HCT116 (cell line): ENCODE data around the gene CSTPP1. TPM values are rescaled to one million over a fixed set of nuclear protein-coding genes. Genes with fewer than 3 reads are reported as not detected.

Source experiments
- ATAC-seq: fragments of 200-7000 bp; cut with Tn5 transposase; 2 replicates; pipeline ENCODE4 v1.9.1; 2020; ENCODE audit warnings: mild to moderate bottlenecking, moderate library complexity
- BruUV-seq: library from RNA; stranded (reverse); fragments of 400-500 nt; replicated peaks from 2 replicates; lab custom pipeline; 2021; lab: Mats Ljungman, UMichigan
- CTCF ChIA-PET: fragments of 300-600 bp; sonication (Branson Sonifier 250); formaldehyde crosslinking; loops from one replicate; lab custom pipeline; 2021; ENCODE audit warnings: antibody characterized with exemption; lab: Charles Lee
- POLR2A ChIA-PET: fragments of 300-600, 350-600 bp; sonication (Branson Sonifier 250); formaldehyde crosslinking; loops from one replicate; lab custom pipeline; 2021; ENCODE audit warnings: antibody characterized with exemption; lab: Charles Lee
- RAD21 ChIA-PET, 2 experiments: fragments of 300-600 bp; sonication (Branson Sonifier 250); formaldehyde crosslinking; loops; one replicate each; lab custom pipeline; 2023; ENCODE audit warnings: low total read pairs in 2 of 2; ENCODE audit not compliant: uncharacterized antibody in 2 of 2, unreplicated experiment in 2 of 2, low non-redundant PET in 1 of 2; lab: Charles Lee
- DNase-seq: peaks from one replicate; pipeline ENCODE4 v3.0.0-alpha.2; 2010; ENCODE audit warnings: low read depth, low spot score
- H2AFZ ChIP-seq: fragments of 200-600 bp; shearing (Covaris generic), sonication (generic); 2 replicates; pipeline ENCODE4 v1.6.1; 2017; ENCODE audit warnings: low read depth, mixed run types, mixed read lengths, antibody characterized with exemption, low read length; ENCODE audit not compliant: poor library complexity, severe bottlenecking
- H3K27ac ChIP-seq: 2 replicates; pipeline ENCODE4 v1.5.1; 2012; ENCODE audit warnings: low read depth, low read length
- H3K27me3 ChIP-seq: fragments of 200-600 bp; sonication (generic); 2 replicates; pipeline ENCODE4 v1.6.1; 2016; ENCODE audit warnings: mixed run types, low read length, mixed read lengths; ENCODE audit not compliant: insufficient read depth
- H3K36me3 ChIP-seq, 2 experiments: fragments of 200-500 bp in 1 of 2; fragments of 200-600 bp in 1 of 2; sonication (Bioruptor generic) in 1 of 2; sonication (generic) in 1 of 2; 2 replicates each; pipeline versions ENCODE4 v1.5.1 to v1.6.1; 2014 to 2016; ENCODE audit warnings: low read length in 2 of 2, inconsistent platforms in 1 of 2, mixed read lengths in 1 of 2, mixed run types in 1 of 2; ENCODE audit not compliant: insufficient read depth in 2 of 2, control insufficient read depth in 1 of 2
- H3K4me1 ChIP-seq, 2 experiments: fragments of 200-600 bp in 1 of 2; sonication (generic) in 1 of 2; 2 replicates each; pipeline versions ENCODE4 v1.5.1 to v1.6.1; 2012 to 2017; ENCODE audit warnings: low read length in 2 of 2, inconsistent platforms in 1 of 2, mild to moderate bottlenecking in 1 of 2, mixed read lengths in 1 of 2, mixed run types in 1 of 2, moderate library complexity in 1 of 2; ENCODE audit not compliant: insufficient read depth in 2 of 2, control insufficient read depth in 1 of 2
- H3K4me2 ChIP-seq: fragments of 200-600 bp; sonication (generic); 2 replicates; pipeline ENCODE4 v1.6.1; 2017; ENCODE audit warnings: mixed run types, low read length, mixed read lengths
- H3K4me3 ChIP-seq, 2 experiments: fragments of 200-600 bp in 1 of 2; sonication (generic) in 1 of 2; replicated peaks in 1 of 2; 2 replicates each; pipeline ENCODE4 v1.5.1; 2011 to 2016; ENCODE audit warnings: low read length in 2 of 2, control low read depth in 1 of 2, low read depth in 1 of 2, mild to moderate bottlenecking in 1 of 2, mixed read lengths in 1 of 2, mixed run types in 1 of 2
- H3K79me2 ChIP-seq: fragments of 200-600 bp; sonication (generic); 2 replicates; pipeline ENCODE4 v1.6.1; 2017; ENCODE audit warnings: mild to moderate bottlenecking, mixed run types, low read length, moderate library complexity, mixed read lengths; ENCODE audit not compliant: insufficient read depth
- H3K9ac ChIP-seq: fragments of 200-600 bp; sonication (generic); 2 replicates; pipeline ENCODE4 v1.6.1; 2016; ENCODE audit warnings: low read length, mixed read lengths
- H3K9me2 ChIP-seq: fragments of 200-600 bp; sonication (generic), shearing (Covaris generic); 2 replicates; pipeline ENCODE4 v1.6.1; 2017; ENCODE audit warnings: mixed run types, mild to moderate bottlenecking, moderate library complexity; ENCODE audit not compliant: insufficient read depth
- H3K9me3 ChIP-seq, 2 experiments: fragments of 200-500 bp in 1 of 2; fragments of 200-600 bp in 1 of 2; sonication (Bioruptor generic) in 1 of 2; sonication (generic) in 1 of 2; 2 replicates each; pipeline ENCODE4 v1.6.1; 2014 to 2017; ENCODE audit warnings: low read length in 2 of 2, mixed read lengths in 2 of 2, inconsistent platforms in 1 of 2, low read depth in 1 of 2, mild to moderate bottlenecking in 1 of 2, mixed run types in 1 of 2, moderate library complexity in 1 of 2; ENCODE audit not compliant: control insufficient read depth in 1 of 2, insufficient read depth in 1 of 2
- H4K20me1 ChIP-seq: fragments of 200-600 bp; sonication (generic), shearing (Covaris generic); 2 replicates; pipeline ENCODE4 v1.6.1; 2017; ENCODE audit warnings: mixed run types, mild to moderate bottlenecking, moderate library complexity; ENCODE audit not compliant: insufficient read depth
- EZH2 ChIP-seq: fragments of 200-600 bp; sonication (generic); IDR thresholded peaks from 2 replicates; pipeline ENCODE4 v1.6.1; 2017; ENCODE audit warnings: antibody characterized with exemption, mixed run types
- SP1 ChIP-seq: IDR thresholded peaks from 2 replicates; pipeline ENCODE4 v1.6.1; 2012; ENCODE audit warnings: low read depth
- TCF7L2 ChIP-seq: IDR thresholded peaks from 2 replicates; pipeline ENCODE4 v1.7.0; 2011; ENCODE audit warnings: borderline replicate concordance, inconsistent platforms; ENCODE audit not compliant: insufficient read depth, insufficient read length; ENCODE audit errors: extremely low read depth
- ZBTB33 ChIP-seq: IDR thresholded peaks from 2 replicates; pipeline ENCODE4 v1.6.1; 2011; ENCODE audit warnings: mild to moderate bottlenecking, low read length, moderate library complexity; ENCODE audit not compliant: insufficient replicate concordance; ENCODE audit errors: extremely low read depth
- ZFX ChIP-seq: fragments of 450-650 bp; IDR thresholded peaks from 2 replicates; pipeline ENCODE4 v1.6.1; 2017
- ZNF274 ChIP-seq: fragments of 200-500 bp; sonication (Bioruptor generic); IDR thresholded peaks from 2 replicates; pipeline ENCODE4 v1.6.1; 2014; ENCODE audit warnings: mild to moderate bottlenecking, low read depth, low read length, inconsistent platforms
- intact Hi-C: fragments of 100-400 bp; cut with micrococcal nuclease; formaldehyde crosslinking; loops from 2 replicates; pipeline ENCODE4 v1.10.0; 2022
- total RNA-seq: library from RNA; stranded (reverse); gene quantifications from one replicate; pipeline ENCODE4 v1.2.1, GENCODE V29; 2021; ENCODE audit not compliant: unreplicated experiment

Gene CSTPP1
- total RNA-seq, 1 experiment from 2014 or later: 24.7 TPM

- TF ChIP-seq ZBTB33 (no peak), ZNF274 (no peak), SP1 (no peak), EZH2 (no peak), ZFX (no peak)
- TF ChIP-seq, all 23 proteins: peak for 0
Measured at GRCh38 chr11:46970913-46971625, 34.5 kb downstream of the CSTPP1 start (continued).

GRCh38 chr11:46972343-46972742, 35.8 kb downstream of the CSTPP1 start:
- Histone ChIP-seq H3K9me3 (no peaks in the 10 kb centered on the region), H2AFZ (no peak overlapping the region), H3K9ac (no peak overlapping the region), H3K36me3 (no peaks in the 10 kb centered on the region), H3K9me2 (no peaks in the 10 kb centered on the region), H3K4me1 (no peaks in the 10 kb centered on the region), H3K27ac (no peak overlapping the region), H3K27me3 (no peaks in the 10 kb centered on the region), H3K4me2 (no peak overlapping the region), H4K20me1 (no peaks in the 10 kb centered on the region), H3K4me3 (no peak overlapping the region), H3K79me2 (peaks cover 3% of the 10 kb centered on the region; the same call in 1 of the 2 replicates)
- intact Hi-C loops: no loop called here
- POLR2A ChIA-PET: no interaction called here
- no peak for DNase-seq
- CTCF ChIA-PET: no interaction called here
- BruUV-seq: no TSS peak
- TF ChIP-seq TCF7L2: no peak
- RAD21 ChIA-PET: no interaction called here
- ATAC-seq: no peak
